NB4 (cell line): Measurements from ENCODE around the gene HECW1.
"Not testable (repeated sequence)": the region's sequence is repeated elsewhere in the genome, so short reads cannot be mapped to it uniquely, and the experiment has no call there.

Experiments used
- DNase-seq: peaks from one replicate; pipeline ENCODE4 v3.0.0; 2010; ENCODE audit warnings: low read depth
- H3K4me3 ChIP-seq: one replicate; pipeline ENCODE4 v1.5.1; 2011; ENCODE audit warnings: mild to moderate bottlenecking, low read depth, low read length, moderate library complexity
- CTCF ChIP-seq: IDR thresholded peaks from one replicate; pipeline ENCODE4 v1.5.1; 2012; ENCODE audit warnings: low read depth, low read length
- MAX ChIP-seq: IDR thresholded peaks from 2 replicates; pipeline ENCODE4 v1.6.1; 2011; ENCODE audit warnings: low read depth, low read length
- MYC ChIP-seq: IDR thresholded peaks from 2 replicates; pipeline ENCODE4 v1.6.1; 2011; ENCODE audit warnings: low read depth, low read length
- POLR2A ChIP-seq: IDR thresholded peaks from 2 replicates; pipeline ENCODE4 v1.6.1; 2011; ENCODE audit warnings: mild to moderate bottlenecking; ENCODE audit not compliant: insufficient read length; ENCODE audit errors: extremely low read depth

The HECW1 gene

DNA sequence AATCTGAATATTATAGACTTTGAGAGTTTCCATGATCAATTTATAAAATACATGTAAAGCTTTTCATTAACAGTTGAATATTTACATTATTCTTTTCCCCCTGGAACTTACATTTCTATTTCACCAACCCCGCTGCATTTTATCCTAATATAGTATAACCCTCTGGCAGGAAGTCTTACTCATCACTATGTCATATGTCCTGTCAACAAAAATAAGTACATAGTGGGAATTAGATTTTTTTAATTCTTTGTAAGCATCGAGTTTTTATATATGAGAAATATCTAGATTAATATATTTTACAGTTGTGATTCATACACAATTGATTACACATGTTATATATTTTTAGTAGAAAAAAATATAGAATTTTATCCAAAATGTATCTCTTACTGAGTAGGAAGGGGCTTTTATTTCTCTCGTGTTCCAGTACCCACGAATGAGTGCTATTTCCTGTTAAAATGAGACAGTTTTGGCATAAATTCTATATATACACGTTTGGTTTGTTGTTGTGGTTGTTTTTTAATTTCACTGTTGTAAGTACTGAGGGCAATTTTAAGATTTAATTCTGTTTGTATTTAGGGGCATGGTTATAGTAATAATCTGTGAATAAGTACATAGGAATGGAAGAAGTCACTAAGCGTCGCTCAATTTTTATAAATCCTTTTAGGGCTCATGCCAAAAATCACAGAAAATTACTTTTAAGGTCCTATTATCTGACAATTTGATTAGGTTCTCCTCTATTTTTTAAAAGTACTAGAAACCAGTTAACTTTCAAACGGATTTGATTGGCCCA is 87.1 kb downstream of the HECW1 start:
- no peak for DNase-seq
- no peak overlapping the region for H3K4me3 ChIP-seq
- TF ChIP-seq MYC: no peak
- TF ChIP-seq MAX: no peak
- TF ChIP-seq CTCF: no peak
- no peak for TF ChIP-seq POLR2A

GRCh38 chr7:43201912-43202311 is 89.5 kb downstream of the HECW1 start:
- no peak for DNase-seq
- no peak overlapping the region for H3K4me3 ChIP-seq
- no peak for TF ChIP-seq CTCF
- no peak for TF ChIP-seq POLR2A
- TF ChIP-seq MAX: no peak
- TF ChIP-seq MYC: no peak

GRCh38 chr7:43204081-43204480 is 91.6 kb downstream of the HECW1 start:
- DNase-seq: no peak
- H3K4me3 ChIP-seq: no peak overlapping the region
- TF ChIP-seq MYC (no peak), POLR2A (no peak), MAX (no peak), CTCF (no peak)

GRCh38 chr7:43205171-43205795 is 92.8 kb downstream of the HECW1 start:
- DNase-seq: no peak
- no peak for TF ChIP-seq POLR2A
- TF ChIP-seq MYC: no peak
- no peak for TF ChIP-seq MAX
- TF ChIP-seq CTCF: no peak
- H3K4me3 ChIP-seq: no peak overlapping the region

DNA sequence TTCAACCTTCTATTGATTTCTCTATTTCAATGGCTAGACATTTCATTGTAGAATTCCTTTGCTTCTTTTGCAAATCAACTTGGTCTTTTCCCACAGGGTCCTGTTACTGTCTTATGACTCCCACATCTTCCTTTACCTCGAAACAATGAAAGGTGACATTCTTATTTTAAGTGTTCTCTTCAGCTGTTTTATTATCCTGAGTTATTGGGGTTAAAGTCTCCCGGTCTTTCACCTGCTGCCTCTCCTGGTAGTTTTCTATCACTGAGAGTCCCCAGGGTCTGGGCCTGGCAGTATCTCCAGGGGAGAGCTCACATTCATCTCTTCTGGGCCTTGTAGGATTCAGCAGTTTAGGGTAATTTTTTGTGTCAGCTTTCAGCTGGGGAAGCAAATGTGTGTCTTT is 95.8 kb downstream of the HECW1 start:
- DNase-seq: no peak
- no peak overlapping the region for H3K4me3 ChIP-seq
- TF ChIP-seq MYC: no peak
- TF ChIP-seq CTCF: no peak
- TF ChIP-seq MAX: no peak
- no peak for TF ChIP-seq POLR2A

DNA sequence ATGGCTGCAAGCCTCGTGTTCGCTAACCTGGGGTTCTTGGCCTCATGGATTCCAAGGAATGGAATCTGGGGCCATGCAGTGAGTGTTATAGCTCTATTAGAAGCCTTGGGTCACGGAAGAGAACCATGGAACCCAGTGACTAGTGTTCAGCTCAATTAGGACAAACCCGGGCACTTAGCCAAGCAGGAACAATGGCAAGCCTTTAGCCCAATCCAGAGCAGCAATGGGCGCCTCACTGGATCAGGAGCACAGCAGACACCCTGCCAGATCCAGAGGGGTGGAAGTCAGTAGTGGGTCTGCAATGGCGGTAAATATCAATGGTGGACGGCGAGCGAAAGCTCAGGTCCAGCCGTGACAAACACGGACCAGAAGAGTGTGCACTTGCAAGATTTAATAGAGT is 98.1 kb downstream of the HECW1 start:
- not testable (repeated sequence) for H3K4me3 ChIP-seq, DNase-seq
